B cell (primary cell): ENCODE measurements around the gene CCDC141. TPM values are rescaled to one million over a fixed set of nuclear protein-coding genes. Genes with fewer than 3 reads are reported as not detected.

Experiments
- ATAC-seq: fragments of 200-7000 bp; cut with Tn5 transposase; one replicate; pipeline ENCODE4 v1.10.0; 2021; ENCODE audit warnings: low read depth, mild to moderate bottlenecking, moderate number of reproducible peaks, moderate library complexity
- CTCF ChIA-PET: fragments of 350-600 bp; sonication (Branson Sonifier 250); formaldehyde crosslinking; loops from one replicate; lab custom pipeline; 2021; ENCODE audit warnings: antibody characterized with exemption, inconsistent platforms; lab: Charles Lee
- POLR2A ChIA-PET: fragments of 350-600 bp; sonication (Branson Sonifier 250); formaldehyde crosslinking; loops from one replicate; lab custom pipeline; 2021; ENCODE audit warnings: antibody characterized with exemption; lab: Charles Lee
- DNase-seq: peaks from one replicate; pipeline ENCODE4 v3.0.0; 2013
- H2AFZ ChIP-seq: 2 replicates; pipeline ENCODE4 v1.6.1; 2012; ENCODE audit warnings: mild to moderate bottlenecking, low read depth, low read length; ENCODE audit not compliant: insufficient read depth, poor library complexity, severe bottlenecking
- H3K27ac ChIP-seq, 2 donors: 1 replicate in 1 of 2; 2 replicates in 1 of 2; pipeline ENCODE4 v1.5.1; 2012 to 2013; ENCODE audit warnings: low read length in 2 of 2, mild to moderate bottlenecking in 2 of 2, moderate library complexity in 1 of 2
- H3K27me3 ChIP-seq, 4 experiments: fragments of 200-600 bp in 1 of 4; sonication (generic) in 1 of 4; replicated peaks in 1 of 4; 1 replicate in 2 of 4; 2 replicates in 2 of 4; pipeline versions ENCODE4 v1.6.1 to v1.7.0; 2013 to 2016; ENCODE audit warnings: low read length in 3 of 4, mild to moderate bottlenecking in 2 of 4, mixed read lengths in 1 of 4, moderate library complexity in 1 of 4; ENCODE audit not compliant: insufficient read depth in 4 of 4, control insufficient read depth in 3 of 4; ENCODE audit errors: control extremely low read depth in 1 of 4
- H3K36me3 ChIP-seq, 2 experiments: replicated peaks in 1 of 2; 1 replicate in 1 of 2; 2 replicates in 1 of 2; pipeline versions ENCODE4 v1.6.1 to v1.7.1; 2013; ENCODE audit warnings: low read length in 1 of 2; ENCODE audit not compliant: insufficient read depth in 2 of 2, control insufficient read depth in 1 of 2; ENCODE audit errors: control extremely low read depth in 1 of 2, extremely low read depth in 1 of 2
- H3K4me1 ChIP-seq, 2 donors: fragments of 200-600 bp in 1 of 2; sonication (generic) in 1 of 2; 1 replicate in 1 of 2; 2 replicates in 1 of 2; pipeline versions ENCODE4 v1.5.1 to v1.6.1; 2013 to 2017; ENCODE audit warnings: low read length in 2 of 2; ENCODE audit not compliant: control insufficient read depth in 2 of 2, insufficient read depth in 2 of 2
- H3K4me2 ChIP-seq: replicated peaks from 2 replicates; pipeline ENCODE3; 2012; ENCODE audit warnings: mild to moderate bottlenecking, low read depth, low read length; ENCODE audit not compliant: poor library complexity, severe bottlenecking
- H3K4me3 ChIP-seq, 5 experiments: fragments of 200-600 bp in 1 of 5; sonication (generic) in 1 of 5; 1 replicate in 3 of 5; 2 replicates in 2 of 5; pipeline versions ENCODE4 v1.5.1 to v1.7.0; 2011 to 2016; ENCODE audit warnings: low read length in 4 of 5, mild to moderate bottlenecking in 4 of 5, low read depth in 2 of 5, control low read depth in 1 of 5, moderate library complexity in 1 of 5; ENCODE audit not compliant: insufficient read depth in 1 of 5; ENCODE audit errors: control extremely low read depth in 1 of 5, extremely low read depth in 1 of 5
- H3K79me2 ChIP-seq: fragments of 200-600 bp; sonication (generic); one replicate; pipeline ENCODE4 v1.6.0; 2016; ENCODE audit warnings: low read length; ENCODE audit not compliant: control insufficient read depth, insufficient read depth
- H3K9ac ChIP-seq: fragments of 200-600 bp; sonication (generic); 2 replicates; pipeline ENCODE4 v1.6.1; 2017; ENCODE audit warnings: mild to moderate bottlenecking, low read length, moderate library complexity
- H3K9me3 ChIP-seq, 3 donors: one replicate each; pipeline versions ENCODE4 v1.6.1 to v1.7.1; 2013; ENCODE audit warnings: low read length in 2 of 3; ENCODE audit not compliant: control insufficient read depth in 2 of 3, insufficient read depth in 1 of 3; ENCODE audit errors: control extremely low read depth in 1 of 3
- H4K20me1 ChIP-seq: 2 replicates; pipeline ENCODE4 v1.6.0; 2012; ENCODE audit warnings: mild to moderate bottlenecking, low read length; ENCODE audit not compliant: insufficient read depth, control insufficient read depth, poor library complexity, severe bottlenecking
- H3K27ac Mint-ChIP-seq: one replicate; pipeline ENCODE4 v1.8.0; 2021; ENCODE audit warnings: mixed read lengths
- H3K27me3 Mint-ChIP-seq: one replicate; pipeline ENCODE4 v1.8.0; 2021; ENCODE audit warnings: mixed read lengths
- H3K4me1 Mint-ChIP-seq: one replicate; pipeline ENCODE4 v1.8.0; 2021; ENCODE audit warnings: mixed read lengths
- H3K4me3 Mint-ChIP-seq: one replicate; pipeline ENCODE4 v1.8.0; 2021; ENCODE audit warnings: mixed read lengths
- H3K9me3 Mint-ChIP-seq: one replicate; pipeline ENCODE4 v1.8.0; 2022; ENCODE audit warnings: mixed read lengths; ENCODE audit not compliant: insufficient read depth
- CTCF ChIP-seq: fragments of 200-600 bp; IDR thresholded peaks from one replicate; pipeline ENCODE4 v1.8.0; 2022; ENCODE audit warnings: antibody characterized with exemption, mild to moderate bottlenecking
- EZH2 ChIP-seq: IDR thresholded peaks from 2 replicates; pipeline ENCODE4 v1.6.1; 2012; ENCODE audit warnings: borderline replicate concordance, low read depth, mild to moderate bottlenecking, moderate library complexity, low read length; ENCODE audit not compliant: insufficient read depth, poor library complexity, severe bottlenecking
- whole genome bisulfite sequencing: methylation state at CpG from one replicate; pipeline ENCODE4 v1.1.5; 2013; ENCODE audit warnings: missing lambda C conversion rate; ENCODE audit not compliant: insufficient coverage; 5-methylcytosine and 5-hydroxymethylcytosine counted together
- intact Hi-C: fragments of 100-400 bp; cut with micrococcal nuclease; formaldehyde crosslinking; loops from one replicate; pipeline ENCODE4 v1.10.0; 2022
- polyA plus RNA-seq: library from polyadenylated mRNA; depleted of rRNA; stranded (reverse); fragments of >200 nt; gene quantifications from 2 replicates; pipeline ENCODE4 v1.2.3, GENCODE V29; 2012
- total RNA-seq, 2 donors: library from RNA; stranded (reverse); fragments of 120-200 nt in 1 of 2; gene quantifications; 1 replicate in 1 of 2; 2 replicates in 1 of 2; pipeline versions ENCODE4 v1.2.3 to v1.2.4, GENCODE V29; 2013 to 2022

CCDC141 gene
- total and polyA plus RNA-seq, 2 donors (not counting 1 experiment from before 2014, with no cell fraction given) = 2.1 to 47.5 TPM

GRCh38 chr2:178858896-178859625, 190.9 kb downstream of the CCDC141 start:
- POLR2A ChIA-PET = no interaction called here
- no peaks in the 10 kb centered on the region for H3K27me3 ChIP-seq

More at GRCh38 chr2:178858896-178859625, 190.9 kb downstream of the CCDC141 start:
- no peaks in the 10 kb centered on the region for H3K9me3 ChIP-seq
- H3K9ac ChIP-seq = no peak overlapping the region
- peaks cover 0 to 5% of the 10 kb centered on the region in 2 experiments for H3K36me3 ChIP-seq
- no peak overlapping the region for H2AFZ ChIP-seq
- TF ChIP-seq EZH2 = no peak
- no peak for TF ChIP-seq CTCF
- H3K4me1 Mint-ChIP-seq = no peaks in the 10 kb centered on the region
- H3K4me3 Mint-ChIP-seq = no peak overlapping the region
- no peak overlapping the region for H3K4me2 ChIP-seq
- H3K27ac Mint-ChIP-seq = no peak overlapping the region
- H3K4me1 ChIP-seq = no peaks in the 10 kb centered on the region
- intact Hi-C loops = no loop called here
- no peak overlapping the region for H3K27ac ChIP-seq
- no peaks in the 10 kb centered on the region for H3K27me3 Mint-ChIP-seq
- CTCF ChIA-PET = interaction anchor here (0.8 kb wide), 1 partner anchor 9 kb away, joined by 3 read pairs; no protein-coding TSS in a partner anchor
- no peak overlapping the region for H3K4me3 ChIP-seq
- no peaks in the 10 kb centered on the region for H3K79me2 ChIP-seq
- H4K20me1 ChIP-seq = no peaks in the 10 kb centered on the region
- DNase-seq = no peak
- no peaks in the 10 kb centered on the region for H3K9me3 Mint-ChIP-seq
- no CpG with 5 or more reads among the region's 4 CpGs for WGBS
- no peak for ATAC-seq
